Left lung (tissue), 10 donors: ENCODE data around the gene XIRP2. TPM values are rescaled to one million over a fixed set of nuclear protein-coding genes. Genes with fewer than 3 reads are reported as not detected.

ENCODE experiments used
- ATAC-seq: fragments of 200-7000 bp; cut with Tn5 transposase; one replicate; pipeline ENCODE4 v1.9.1; 2020; ENCODE audit warnings: moderate library complexity
- DNase-seq, 4 donors: peaks; one replicate each; pipeline ENCODE4 v3.0.0-alpha.2; 2013 to 2020
- H3K27ac ChIP-seq, 2 donors: fragments of 200-600 bp; sonication (generic) in 1 of 2; one replicate each; pipeline versions ENCODE4 v1.5.0 to v1.8.0; 2020 to 2021
- H3K27me3 ChIP-seq, 2 donors: fragments of 200-600 bp; sonication (generic) in 1 of 2; one replicate each; pipeline versions ENCODE4 v1.5.0 to v1.8.0; 2020 to 2021
- H3K36me3 ChIP-seq, 2 donors: fragments of 200-600 bp; sonication (generic) in 1 of 2; one replicate each; pipeline versions ENCODE4 v1.5.0 to v1.8.0; 2020 to 2021
- H3K4me1 ChIP-seq, 2 donors: fragments of 200-600 bp; one replicate each; pipeline ENCODE4 v1.8.0; 2021
- H3K4me3 ChIP-seq, 2 donors: fragments of 200-600 bp; sonication (generic) in 1 of 2; one replicate each; pipeline versions ENCODE4 v1.5.0 to v1.8.0; 2020 to 2021; ENCODE audit warnings: mild to moderate bottlenecking in 1 of 2
- H3K9me3 ChIP-seq, 2 donors: fragments of 200-600 bp; sonication (generic) in 1 of 2; one replicate each; pipeline versions ENCODE4 v1.5.0 to v1.8.0; 2020 to 2021
- CTCF ChIP-seq, 2 donors: fragments of 200-600 bp; sonication (generic) in 1 of 2; IDR thresholded peaks; one replicate each; pipeline versions ENCODE4 v1.5.0 to v1.8.0; 2021; ENCODE audit warnings: antibody characterized with exemption in 2 of 2
- intact Hi-C, 2 donors: fragments of 100-400 bp; cut with DNase I; formaldehyde crosslinking; loops; one replicate each; pipeline versions ENCODE4 v1.11.2 to v1.14.2; 2022
- polyA plus RNA-seq, 6 donors: library from polyadenylated mRNA; unstranded; fragments of 120-200 nt; gene quantifications; one replicate each; pipeline ENCODE4 v1.2.1, GENCODE V29; 2013; ENCODE audit not compliant: insufficient read length in 6 of 6
- total RNA-seq, 2 donors: library from RNA; stranded (reverse); fragmentation: NEBNext Ultra II Directional; extraction: Animal tissue kit (Norgen Biotek cat#: 25700); gene quantifications; one replicate each; pipeline ENCODE4 v1.2.1, GENCODE V29; 2021
- donor health status: DM: no; HTN: yes; CAD: no.
- donor health status: DM: no; HTN: no; CAD: no.

Gene XIRP2
- total and polyA plus RNA-seq, 8 donors = 0.08 to 0.37 (median 0.27) TPM

GRCh38 chr2:167049659-167050058 is 161.4 kb downstream of the XIRP2 start:
- H3K4me3 ChIP-seq = no peak overlapping the region
- ATAC-seq = no peak
- no peaks in the 10 kb centered on the region for H3K27me3 ChIP-seq
- no peaks in the 10 kb centered on the region for H3K36me3 ChIP-seq
- no peak overlapping the region for H3K27ac ChIP-seq
- no peaks in the 10 kb centered on the region for H3K4me1 ChIP-seq
- no peak for TF ChIP-seq CTCF (IDR thresholded peaks at IDR 0.05)
- intact Hi-C loops = no loop called here
- DNase-seq = no peak
- no peaks in the 10 kb centered on the region for H3K9me3 ChIP-seq

- Histone ChIP-seq H3K4me1 (no peaks in the 10 kb centered on the region), H3K4me3 (no peak overlapping the region), H3K27ac (no peak overlapping the region), H3K27me3 (no peaks in the 10 kb centered on the region), H3K9me3 (no peaks in the 10 kb centered on the region), H3K36me3 (no peaks in the 10 kb centered on the region)
- TF ChIP-seq CTCF (IDR thresholded peaks at IDR 0.05) = no peak
- DNase-seq = peak in 1 of 4 donors; percentile 3
- intact Hi-C loops = no loop called here
- no peak for ATAC-seq
These were observed 164.5 kb downstream of the XIRP2 start for GRCh38 chr2:167052825-167053224.

GRCh38 chr2:167054881-167055280 is 166.6 kb downstream of the XIRP2 start:
- H3K4me3 ChIP-seq = no peak overlapping the region
- intact Hi-C loops = no loop called here
- no peaks in the 10 kb centered on the region for H3K9me3 ChIP-seq
- no peaks in the 10 kb centered on the region for H3K4me1 ChIP-seq
- H3K27ac ChIP-seq = no peak overlapping the region
- no peaks in the 10 kb centered on the region for H3K27me3 ChIP-seq
- TF ChIP-seq CTCF (IDR thresholded peaks at IDR 0.05) = no peak
- DNase-seq (no peak), ATAC-seq (no peak)
- H3K36me3 ChIP-seq = no peaks in the 10 kb centered on the region

- Histone ChIP-seq H3K27me3 (no peaks in the 10 kb centered on the region), H3K36me3 (no peaks in the 10 kb centered on the region), H3K4me1 (no peaks in the 10 kb centered on the region), H3K9me3 (no peaks in the 10 kb centered on the region), H3K27ac (no peak overlapping the region), H3K4me3 (no peak overlapping the region)
- no peak for ATAC-seq
- no peak for DNase-seq
- no peak for TF ChIP-seq CTCF (IDR thresholded peaks at IDR 0.05)
- intact Hi-C loops = no loop called here
These were observed 169.2 kb downstream of the XIRP2 start for GRCh38 chr2:167057446-167057845.

GRCh38 chr2:167059173-167059572 is 170.9 kb downstream of the XIRP2 start:
- no peaks in the 10 kb centered on the region for H3K36me3 ChIP-seq
- H3K4me3 ChIP-seq = no peak overlapping the region
- no peak for TF ChIP-seq CTCF (IDR thresholded peaks at IDR 0.05)
- no peak for DNase-seq
- no peak for ATAC-seq
- H3K27ac ChIP-seq = no peak overlapping the region
- no peaks in the 10 kb centered on the region for H3K4me1 ChIP-seq
- no peaks in the 10 kb centered on the region for H3K27me3 ChIP-seq
- intact Hi-C loops = no loop called here
- H3K9me3 ChIP-seq = no peaks in the 10 kb centered on the region
